ENCODE data around the gene SRD5A3. TPM values are rescaled to one million over a fixed set of nuclear protein-coding genes. Genes with fewer than 3 reads are reported as not detected.

The SRD5A3 gene
- total RNA-seq, 4 donors from 2014 or later: 1.2 to 13.5 (median 4.9) TPM

GRCh38 chr4:55355555-55355954 lies 9.5 kb downstream of the SRD5A3 start:
- H3K27ac ChIP-seq: no peak overlapping the region
- intact Hi-C loops (cut with DNase I; ENCODE audit: low total_unique reads): no loop called here

GRCh38 chr4:55356991-55357461 lies 11.0 kb downstream of the SRD5A3 start:
- no peak for DNase-seq
- intact Hi-C loops (cut with DNase I; ENCODE audit: low total_unique reads): no loop called here
- 77 to 78% methylated on average over 5 of the region's 5 CpGs for WGBS, 2 donors (ENCODE audit: low coverage in 1 of 2)

More at GRCh38 chr4:55355555-55355954, 9.5 kb downstream of the SRD5A3 start:
- DNase-seq: no peak
- Histone ChIP-seq H3K36me3 (no peaks in the 10 kb centered on the region), H3K4me1 (peaks cover 0 to 20% (median 15%) of the 10 kb centered on the region in 4 donors), H3K27me3 (no peaks in the 10 kb centered on the region), H3K4me3 (no peak overlapping the region), H3K9me3 (no peaks in the 10 kb centered on the region)
- TF ChIP-seq EP300 (IDR thresholded peaks at IDR 0.05; ENCODE audit: low read depth): no peak
- no peak for TF ChIP-seq CTCF (IDR thresholded peaks at IDR 0.05)
- WGBS, 2 donors (ENCODE audit: low coverage in 1 of 2): 78 to 79% methylated on average over 6 of the region's 6 CpGs
- in situ Hi-C loops (cut with MboI; ENCODE audit: low pct_ligation_motif_present in 1 of 4, low pct_unique_long_range_greater_than_20kb in 1 of 4, low sequenced_read_pairs in 3 of 4): loop anchor here in 2 of 4 donors (10.0 to 25.0 kb wide), 3 partner anchors 199 to 507 kb away; partner anchors contain the start of gene EXOC1 (in 1 of the 2)

GRCh38 chr4:55358246-55358645 lies 12.2 kb downstream of the SRD5A3 start:
- no peak for TF ChIP-seq EP300 (IDR thresholded peaks at IDR 0.05; ENCODE audit: low read depth)
- no peak for TF ChIP-seq POLR2A (IDR thresholded peaks at IDR 0.05)
- no peak for TF ChIP-seq POLR2AphosphoS5 (IDR thresholded peaks at IDR 0.05)
- no peak for TF ChIP-seq CTCF (IDR thresholded peaks at IDR 0.05)

More at GRCh38 chr4:55356991-55357461, 11.0 kb downstream of the SRD5A3 start:
- Histone ChIP-seq H3K4me1 (peaks cover 0 to 20% (median 15%) of the 10 kb centered on the region in 4 donors), H3K9me3 (no peaks in the 10 kb centered on the region), H3K4me3 (no peak overlapping the region), H3K27me3 (no peaks in the 10 kb centered on the region), H3K27ac (peak overlapping the region in 3 of 4 donors; percentile 52 to 69 (median 58)), H3K36me3 (no peaks in the 10 kb centered on the region)
- no peak for TF ChIP-seq EP300 (IDR thresholded peaks at IDR 0.05; ENCODE audit: low read depth)
- peak in 2 of 3 donors; percentile 17 to 27 for TF ChIP-seq POLR2AphosphoS5 (IDR thresholded peaks at IDR 0.05)
- TF ChIP-seq POLR2A (IDR thresholded peaks at IDR 0.05): no peak
- no peak for TF ChIP-seq CTCF (IDR thresholded peaks at IDR 0.05)
- in situ Hi-C loops (cut with MboI; ENCODE audit: low pct_ligation_motif_present in 1 of 4, low pct_unique_long_range_greater_than_20kb in 1 of 4, low sequenced_read_pairs in 3 of 4): loop anchor here in 2 of 4 donors (10.0 to 25.0 kb wide), 3 partner anchors 198 to 505 kb away; partner anchors contain the start of gene EXOC1 (in 1 of the 2)

GRCh38 chr4:55358668-55359067 lies 12.6 kb downstream of the SRD5A3 start:
- H3K27me3 ChIP-seq: no peaks in the 10 kb centered on the region
- H3K4me1 ChIP-seq: peaks cover 0 to 20% (median 15%) of the 10 kb centered on the region in 4 donors
- in situ Hi-C loops (cut with MboI; ENCODE audit: low pct_ligation_motif_present in 1 of 4, low pct_unique_long_range_greater_than_20kb in 1 of 4, low sequenced_read_pairs in 3 of 4) (loop anchor here in 2 of 4 donors (10.0 to 25.0 kb wide), 3 partner anchors 196 to 504 kb away; partner anchors contain the start of gene EXOC1 (in 1 of the 2)), intact Hi-C loops (cut with DNase I; ENCODE audit: low total_unique reads) (no loop called here)
- WGBS, 2 donors (ENCODE audit: low coverage in 1 of 2): 23 to 28% methylated on average over 2 of the region's 2 CpGs
- H3K36me3 ChIP-seq: no peaks in the 10 kb centered on the region
- DNase-seq: no peak
- peak overlapping the region; percentile 52 to 70 (median 64) for H3K27ac ChIP-seq
- peak; percentile 8 to 58 (median 19) for TF ChIP-seq POLR2AphosphoS5 (IDR thresholded peaks at IDR 0.05)
- no peak for TF ChIP-seq CTCF (IDR thresholded peaks at IDR 0.05)
- no peak for TF ChIP-seq EP300 (IDR thresholded peaks at IDR 0.05; ENCODE audit: low read depth)
- no peak overlapping the region for H3K4me3 ChIP-seq
- no peaks in the 10 kb centered on the region for H3K9me3 ChIP-seq

More at GRCh38 chr4:55358246-55358645, 12.2 kb downstream of the SRD5A3 start:
- 90 to 97% methylated on average over 2 of the region's 2 CpGs for WGBS, 2 donors (ENCODE audit: low coverage in 1 of 2)
- no peak for DNase-seq
- Histone ChIP-seq H3K9me3 (no peaks in the 10 kb centered on the region), H3K27me3 (no peaks in the 10 kb centered on the region), H3K36me3 (no peaks in the 10 kb centered on the region), H3K4me1 (peaks cover 0 to 20% (median 15%) of the 10 kb centered on the region in 4 donors), H3K27ac (peak overlapping the region; percentile 52 to 70 (median 64)), H3K4me3 (no peak overlapping the region)
- in situ Hi-C loops (cut with MboI; ENCODE audit: low pct_ligation_motif_present in 1 of 4, low pct_unique_long_range_greater_than_20kb in 1 of 4, low sequenced_read_pairs in 3 of 4): loop anchor here in 2 of 4 donors (10.0 to 25.0 kb wide), 3 partner anchors 197 to 504 kb away; partner anchors contain the start of gene EXOC1 (in 1 of the 2)
- intact Hi-C loops (cut with DNase I; ENCODE audit: low total_unique reads): no loop called here
